HG03469 (cell line): ENCODE data around the gene PITX2.
"Not testable (repeated sequence)": the region's sequence is repeated elsewhere in the genome, so short reads cannot be mapped to it uniquely, and the experiment has no call there.

Source experiments
- ATAC-seq: cut with Tn5 transposase; IDR thresholded peaks from one replicate; pipeline ENCODE4 v1.9.1; 2021; ENCODE audit warnings: mild to moderate bottlenecking, moderate library complexity, moderate number of reproducible peaks; ENCODE audit not compliant: unreplicated experiment

PITX2 gene

GRCh38 chr4:110613745-110614144 lies 9.1 kb downstream of the PITX2 start:
- ATAC-seq: no peak

- ATAC-seq: no peak
Measured at GRCh38 chr4:110612631-110613269, 10.1 kb downstream of the PITX2 start.

- no peak for ATAC-seq
Measured at GRCh38 chr4:110611968-110612447, 10.9 kb downstream of the PITX2 start.

- ATAC-seq: peak; percentile 66
Measured at GRCh38 chr4:110610940-110611831, 11.7 kb downstream of the PITX2 start.

- no peak for ATAC-seq
Measured at GRCh38 chr4:110610620-110610939, 12.3 kb downstream of the PITX2 start.

GRCh38 chr4:110609044-110609750 lies 13.7 kb downstream of the PITX2 start:
- no peak for ATAC-seq

- no peak for ATAC-seq
Measured at GRCh38 chr4:110605077-110605476, 17.8 kb downstream of the PITX2 start.

- ATAC-seq: no peak
Measured at GRCh38 chr4:110602061-110602460, 20.8 kb downstream of the PITX2 start.

- no peak for ATAC-seq
Measured at GRCh38 chr4:110597582-110597981, 25.3 kb downstream of the PITX2 start.

- no peak for ATAC-seq
Measured at GRCh38 chr4:110596431-110596830, 26.4 kb downstream of the PITX2 start.

- peak; percentile 50 for ATAC-seq
Measured at GRCh38 chr4:110595583-110595982, 27.3 kb downstream of the PITX2 start.

GRCh38 chr4:110589297-110589696 lies 33.6 kb downstream of the PITX2 start:
- no peak for ATAC-seq

GRCh38 chr4:110587666-110588285 lies 35.1 kb downstream of the PITX2 start:
- no peak for ATAC-seq

- ATAC-seq: no peak
Measured at GRCh38 chr4:110586131-110586850, 36.6 kb downstream of the PITX2 start.

- ATAC-seq: not testable (repeated sequence)
Measured at GRCh38 chr4:110576696-110577095, 46.2 kb downstream of the PITX2 start.
